K562 (cell line): Measurements from ENCODE around the gene PIK3CD. TPM values are rescaled to one million over a fixed set of nuclear protein-coding genes. Genes with fewer than 3 reads are reported as not detected.

Experiments
- ATAC-seq: fragments of 200-7000 bp; cut with Tn5 transposase; 3 replicates; pipeline ENCODE4 v1.9.1; 2020; ENCODE audit warnings: moderate library complexity
- BruUV-seq: library from RNA; stranded (reverse); fragments of 400-500 nt; replicated peaks from 2 replicates; lab custom pipeline; 2021; lab: Mats Ljungman, UMichigan
- CTCF ChIA-PET: fragments of 300-600 bp; formaldehyde crosslinking; extraction: SDS; loops from one replicate; lab custom pipeline; 2021; ENCODE audit warnings: low intra/inter-chr PET ratio; lab: Yijun Ruan, JAX
- POLR2A ChIA-PET: fragments of 300-600, 350-650 bp; sonication (Branson Sonifier 250); formaldehyde crosslinking; extraction: SDS; loops from one replicate; lab custom pipeline; 2021; ENCODE audit warnings: antibody characterized with exemption, inconsistent platforms; lab: Yijun Ruan, JAX
- DNase-seq, 4 experiments: peaks; one replicate each; pipeline versions ENCODE4 v3.0.0 to v3.0.0-alpha.2; 2011 to 2018; ENCODE audit warnings: low spot score in 3 of 4, mixed read lengths in 3 of 4; ENCODE audit errors: extremely low read depth in 1 of 4
- FAIRE-seq: peaks from 2 replicates; lab custom pipeline; 2011; peaks lifted over from hg19 to GRCh38; lab: Jason Lieb, UNC
- H2AFZ ChIP-seq: 2 replicates; pipeline ENCODE4 v1.6.0; 2011; ENCODE audit warnings: low read depth, low read length, control low read depth, inconsistent platforms
- H3K27ac ChIP-seq: fragments of 200-600 bp; 3 replicates; pipeline ENCODE4 v1.8.0; 2011; ENCODE audit warnings: low read depth, mild to moderate bottlenecking, control low read depth, inconsistent platforms, low read length, moderate library complexity, mixed read lengths; ENCODE audit errors: extremely low read depth
- H3K27me3 ChIP-seq, 2 experiments: fragments of 300-600 bp in 1 of 2; 2 replicates in 1 of 2; 3 replicates in 1 of 2; pipeline versions ENCODE4 v1.6.0 to v1.8.0; 2011; ENCODE audit warnings: inconsistent platforms in 2 of 2, low read length in 2 of 2, mild to moderate bottlenecking in 1 of 2, mixed read lengths in 1 of 2, moderate library complexity in 1 of 2; ENCODE audit not compliant: control insufficient read depth in 2 of 2, insufficient read depth in 2 of 2
- H3K36me3 ChIP-seq: fragments of 300-600 bp; 3 replicates; pipeline ENCODE4 v1.8.0; 2011; ENCODE audit warnings: mild to moderate bottlenecking, low read length, inconsistent platforms; ENCODE audit not compliant: control insufficient read depth, insufficient read depth
- H3K4me1 ChIP-seq, 2 experiments: fragments of 200-600 bp in 1 of 2; replicated peaks in 1 of 2; 2 replicates in 1 of 2; 3 replicates in 1 of 2; pipeline versions ENCODE4 v1.5.1 to v1.8.0; 2011; ENCODE audit warnings: inconsistent platforms in 2 of 2, low read length in 2 of 2, mild to moderate bottlenecking in 1 of 2, mixed read lengths in 1 of 2, moderate library complexity in 1 of 2; ENCODE audit not compliant: control insufficient read depth in 2 of 2, insufficient read depth in 2 of 2
- H3K4me2 ChIP-seq: 2 replicates; pipeline ENCODE4 v1.6.1; 2011; ENCODE audit warnings: low read length, control low read depth, inconsistent platforms, mixed read lengths; ENCODE audit not compliant: insufficient read depth
- H3K4me3 ChIP-seq: fragments of 200-600 bp; sonication (generic), shearing (Covaris generic); 2 replicates; pipeline ENCODE4 v1.5.1; 2016; ENCODE audit warnings: control low read depth, inconsistent platforms
- H3K79me2 ChIP-seq: fragments of 200-600 bp; 3 replicates; pipeline ENCODE4 v1.8.0; 2011; ENCODE audit warnings: low read length, inconsistent platforms; ENCODE audit not compliant: control insufficient read depth, insufficient read depth
- H3K9ac ChIP-seq, 2 experiments: 2 replicates each; pipeline versions ENCODE4 v1.6.0 to v1.6.1; 2011; ENCODE audit warnings: low read depth in 2 of 2, low read length in 2 of 2, control low read depth in 1 of 2, inconsistent platforms in 1 of 2, mild to moderate bottlenecking in 1 of 2, mixed read lengths in 1 of 2; ENCODE audit not compliant: insufficient read depth in 1 of 2
- H3K9me1 ChIP-seq: one replicate; pipeline ENCODE4 v1.6.0; 2011; ENCODE audit warnings: inconsistent platforms, mild to moderate bottlenecking, low read length, moderate library complexity; ENCODE audit not compliant: control insufficient read depth, insufficient read depth
- H3K9me3 ChIP-seq: replicated peaks from 2 replicates; pipeline ENCODE4 v1.5.1; 2011; ENCODE audit warnings: low read depth, low read length, inconsistent platforms; ENCODE audit not compliant: control insufficient read depth, insufficient read depth
- H4K20me1 ChIP-seq: replicated peaks from 2 replicates; pipeline ENCODE4 v1.6.1; 2011; ENCODE audit warnings: low read length, inconsistent platforms, mixed read lengths; ENCODE audit not compliant: control insufficient read depth, insufficient read depth
- BRF1 ChIP-seq: IDR thresholded peaks from 3 replicates; pipeline ENCODE4 v1.6.1; 2011; ENCODE audit warnings: borderline replicate concordance, mild to moderate bottlenecking; ENCODE audit not compliant: insufficient read length; ENCODE audit errors: extremely low read depth
- CHD7 ChIP-seq: fragments of 200-600 bp; sonication (generic); IDR thresholded peaks from one replicate; pipeline ENCODE4 v1.6.1; 2012; ENCODE audit warnings: mild to moderate bottlenecking, low read depth, low read length, inconsistent platforms
- EZH2 ChIP-seq: IDR thresholded peaks from 2 replicates; pipeline ENCODE4 v1.6.1; 2012; ENCODE audit warnings: low read depth, mild to moderate bottlenecking, inconsistent platforms, low read length, borderline replicate concordance
- HDAC1 ChIP-seq, 2 experiments: fragments of 450-650 bp; IDR thresholded peaks; 2 replicates each; pipeline ENCODE4 v1.6.1; 2016 to 2017; ENCODE audit warnings: inconsistent platforms in 1 of 2, mild to moderate bottlenecking in 1 of 2, moderate library complexity in 1 of 2
- KAT8 ChIP-seq: fragments of 450-650 bp; IDR thresholded peaks from 2 replicates; pipeline ENCODE4 v1.6.1; 2016; ENCODE audit warnings: low read depth, mild to moderate bottlenecking
- LARP7 ChIP-seq: fragments of 450-650 bp; IDR thresholded peaks from 2 replicates; pipeline ENCODE4 v1.6.1; 2016
- NR4A1 ChIP-seq, 2 experiments: fragments of 250-450 bp in 1 of 2; fragments of 450-650 bp in 1 of 2; sonication (Bioruptor Pico) in 1 of 2; IDR thresholded peaks; 2 replicates each; pipeline versions ENCODE4 v1.4.0 to v1.6.1; 2016 to 2020; ENCODE audit warnings: mild to moderate bottlenecking in 2 of 2, missing compliant biosample characterization in 1 of 2, missing genetic modification characterization in 1 of 2, moderate library complexity in 1 of 2
- SNIP1 ChIP-seq: fragments of 450-650 bp; IDR thresholded peaks from 2 replicates; pipeline ENCODE4 v1.7.1; 2017; ENCODE audit warnings: low read depth, mild to moderate bottlenecking
- ZNF212 ChIP-seq: fragments of 450-650 bp; formaldehyde crosslinking; IDR thresholded peaks from 2 replicates; pipeline ENCODE4 v1.4.0; 2020; ENCODE audit warnings: mild to moderate bottlenecking
- ZNF77 ChIP-seq: fragments of 250-450 bp; sonication (Bioruptor Pico); IDR thresholded peaks from 2 replicates; pipeline ENCODE4 v1.5.0; 2020
- WGBS: fragments of 100-300 bp; shearing (Covaris generic); methylation state at CpG from one replicate; pipeline ENCODE4 v1.1.6; 2016; ENCODE audit warnings: low coverage, mixed read lengths; ENCODE audit not compliant: insufficient coverage; ENCODE audit errors: missing lambda C conversion rate; 5-methylcytosine and 5-hydroxymethylcytosine counted together
- in situ Hi-C: fragments of 300-500 bp; cut with MboI; formaldehyde crosslinking; loops from 4 replicates; pipeline ENCODE4 v1.15.0; 2018; ENCODE audit warnings: inconsistent platforms, mixed read lengths
- intact Hi-C: fragments of 100-400 bp; cut with micrococcal nuclease; formaldehyde crosslinking; loops from 2 replicates; pipeline ENCODE4 v1.14.2; 2022
- polyA plus RNA-seq, 8 experiments: library from polyadenylated mRNA; depleted of rRNA in 4 of 8; stranded (reverse) in 5 of 8; unstranded in 3 of 8; fragments of >200 nt; fragmentation: Nextera tagmentation in 2 of 8; fragmentation: Illumina TruSeq in 1 of 8; extraction: Ambion mirVana in 2 of 8; extraction: Trizol in 1 of 8; gene quantifications; 2 replicates each; pipeline versions ENCODE4 v1.2.1 to v1.2.3, GENCODE V29; 2011 to 2014; ENCODE audit warnings: inconsistent platforms in 1 of 8, missing spikeins in 1 of 8
- total RNA-seq, 7 experiments: library from RNA; depleted of rRNA in 6 of 7; stranded (reverse); fragments of >200 nt in 6 of 7; fragmentation: Illumina TruSeq in 2 of 7; extraction: Trizol in 2 of 7; gene quantifications; 2 replicates each; pipeline versions ENCODE4 v1.2.1 to v1.2.3, GENCODE V29; 2011 to 2021; ENCODE audit warnings: low replicate concordance in 1 of 7

The PIK3CD gene
- total and polyA plus RNA-seq, 9 of the 15 experiments (the other 6 are each of a cell fraction or from before 2014, with no cell fraction given) = 1.8 to 20.8 (median 7.2) TPM

- Histone ChIP-seq H3K27ac (no peak overlapping the region), H4K20me1 (no peaks in the 10 kb centered on the region), H3K9me1 (peaks cover 3% of the 10 kb centered on the region), H2AFZ (no peak overlapping the region), H3K4me2 (no peak overlapping the region), H3K27me3 (no peaks in the 10 kb centered on the region), H3K9me3 (no peaks in the 10 kb centered on the region), H3K36me3 (peaks cover 50% of the 10 kb centered on the region; the same call in 1 of the 3 replicates), H3K79me2 (peaks cover 10% of the 10 kb centered on the region; the same call in 2 of the 3 replicates), H3K4me1 (peaks cover 27 to 68% of the 10 kb centered on the region in 2 experiments), H3K9ac (0 out of 4 replicates have a peak overlapping the region, but pooled peaks of 1 of the 2 experiments have one; percentile 76), H3K4me3 (no peak overlapping the region)
- DNase-seq = no peak
- TF ChIP-seq BRF1 (no peak), CHD7 (no peak), KAT8 (no peak), EZH2 (no peak), HDAC1 (IDR thresholded peaks at IDR 0.05) (no peak), ZNF77 (CRISPR knock-in tag) (no peak), LARP7 (no peak), ZNF212 (CRISPR knock-in tag) (no peak), NR4A1 (CRISPR knock-in tag; IDR thresholded peaks at IDR 0.05) (no peak), NR4A1 (tag; IDR thresholded peaks at IDR 0.05) (no peak), SNIP1 (no peak)
- BruUV-seq = no TSS peak
- no peak for FAIRE-seq
- intact Hi-C loops (loop anchor here (5.0 kb wide), 1 partner anchor 145 kb away; no protein-coding TSS in a partner anchor), in situ Hi-C loops (no loop called here)
- ATAC-seq = no peak
- WGBS = 79% methylated on average over 10 of the region's 10 CpGs
- CTCF ChIA-PET = interaction anchor here (0.6 kb wide), 1 partner anchor 713 kb away, joined by 3 read pairs; no protein-coding TSS in a partner anchor
- POLR2A ChIA-PET = no interaction called here
Measured at GRCh38 chr1:9722378-9722749, 70.8 kb downstream of the PIK3CD start.
